Nephron progenitor cell (in vitro differentiated cells): ENCODE results near the gene B3GLCT.

Experiments used
- DNase-seq: peaks from one replicate; pipeline ENCODE4 v3.0.0; 2021
- H3K27ac Mint-ChIP-seq: 2 replicates; pipeline ENCODE4 v1.8.0; 2021; ENCODE audit warnings: mild to moderate bottlenecking, moderate library complexity, mixed read lengths
- H3K27me3 Mint-ChIP-seq: 2 replicates; pipeline ENCODE4 v1.8.0; 2021; ENCODE audit warnings: mild to moderate bottlenecking, low read depth, mixed read lengths; ENCODE audit not compliant: poor library complexity
- H3K36me3 Mint-ChIP-seq: 2 replicates; pipeline ENCODE4 v1.8.0; 2021; ENCODE audit warnings: low read depth, mixed read lengths
- H3K4me1 Mint-ChIP-seq: 2 replicates; pipeline ENCODE4 v1.8.0; 2021; ENCODE audit warnings: mixed read lengths
- H3K4me3 Mint-ChIP-seq: 2 replicates; pipeline ENCODE4 v1.8.0; 2021; ENCODE audit warnings: mild to moderate bottlenecking, moderate library complexity, mixed read lengths
- H3K9me3 Mint-ChIP-seq: 2 replicates; pipeline ENCODE4 v1.8.0; 2021; ENCODE audit warnings: mild to moderate bottlenecking, moderate library complexity, mixed read lengths
- CTCF ChIP-seq: fragments of 200-600 bp; sonication (generic); IDR thresholded peaks from 2 replicates; pipeline ENCODE4 v1.5.0; 2021; ENCODE audit warnings: antibody characterized with exemption

The B3GLCT gene

DNA sequence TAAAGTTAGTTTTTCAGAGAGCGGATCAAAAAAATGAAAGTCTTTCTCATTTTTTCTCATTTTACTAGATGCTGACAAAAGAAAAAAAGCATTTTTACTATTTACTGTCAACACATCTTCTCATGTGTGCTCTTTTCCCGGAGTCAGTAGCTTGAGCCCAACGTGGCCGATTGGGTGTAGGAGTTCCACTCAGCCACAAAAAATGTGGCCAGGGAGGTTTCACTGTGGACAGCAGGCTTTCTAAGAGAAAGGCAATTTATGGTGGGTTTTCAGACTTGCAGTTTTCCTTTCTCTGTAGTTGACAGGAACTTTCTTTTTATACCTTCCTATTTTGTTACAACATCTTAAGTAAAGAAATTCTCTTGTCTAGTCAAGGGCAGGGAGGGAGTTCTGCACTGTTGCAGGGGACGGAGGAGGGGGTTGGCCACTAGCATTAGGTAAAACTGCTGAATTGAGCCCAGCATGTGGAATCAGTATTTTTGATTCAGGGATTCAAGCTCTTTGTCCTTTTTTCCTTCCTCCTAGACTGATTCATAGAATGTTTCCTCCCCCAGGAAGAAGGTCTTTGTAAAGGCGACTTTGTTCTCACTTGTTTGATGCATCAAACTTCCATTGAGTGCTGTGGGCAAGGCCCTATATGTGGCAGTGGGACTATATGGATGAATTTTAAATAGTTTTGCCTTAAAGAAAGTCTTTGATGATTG is 123.1 kb downstream of the B3GLCT start:
- Mint-ChIP-seq H3K4me3 (no peak overlapping the region), H3K4me1 (peaks cover 35% of the 10 kb centered on the region), H3K27me3 (no peaks in the 10 kb centered on the region), H3K27ac (peak overlapping the region; percentile 66), H3K36me3 (peaks cover 23% of the 10 kb centered on the region), H3K9me3 (peaks cover 3% of the 10 kb centered on the region)
- TF ChIP-seq CTCF: no peak
- no peak for DNase-seq

DNA sequence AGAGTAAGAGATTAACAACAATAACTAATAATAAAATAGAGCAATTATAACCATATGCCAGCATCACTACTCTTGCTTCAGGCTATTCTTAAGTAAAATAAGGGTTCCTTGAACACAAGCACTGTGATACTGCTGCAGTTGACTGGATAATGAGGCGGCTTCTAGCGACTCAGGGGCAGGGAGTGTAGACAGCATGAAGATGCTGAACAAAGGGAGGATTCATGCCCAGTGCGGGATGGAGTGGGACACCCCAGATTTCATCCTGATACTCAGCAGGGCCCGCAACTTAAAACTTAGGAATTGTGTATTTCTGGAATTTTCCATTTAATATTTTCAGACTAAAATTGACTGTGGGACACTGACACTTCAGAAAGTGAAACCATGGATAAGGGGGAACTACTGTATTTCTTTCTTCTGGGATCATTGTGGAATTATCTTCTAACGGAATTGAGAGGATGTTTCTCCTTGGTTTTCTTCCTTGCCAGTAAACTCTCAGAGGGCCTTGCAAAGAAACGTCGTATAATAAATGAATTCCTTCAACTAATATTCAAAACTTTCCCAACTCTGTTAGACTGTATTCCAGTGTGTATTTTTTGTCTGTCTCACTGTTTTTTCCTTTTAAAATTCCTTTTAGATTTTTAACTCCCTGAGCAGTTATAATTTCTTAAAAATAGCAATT is 127.5 kb downstream of the B3GLCT start:
- Mint-ChIP-seq H3K27me3 (no peaks in the 10 kb centered on the region), H3K4me3 (no peak overlapping the region), H3K9me3 (no peaks in the 10 kb centered on the region), H3K27ac (peak overlapping the region; percentile 97), H3K36me3 (peaks cover 10% of the 10 kb centered on the region), H3K4me1 (peaks cover 72% of the 10 kb centered on the region)
- DNase-seq: no peak
- TF ChIP-seq CTCF: no peak

DNA sequence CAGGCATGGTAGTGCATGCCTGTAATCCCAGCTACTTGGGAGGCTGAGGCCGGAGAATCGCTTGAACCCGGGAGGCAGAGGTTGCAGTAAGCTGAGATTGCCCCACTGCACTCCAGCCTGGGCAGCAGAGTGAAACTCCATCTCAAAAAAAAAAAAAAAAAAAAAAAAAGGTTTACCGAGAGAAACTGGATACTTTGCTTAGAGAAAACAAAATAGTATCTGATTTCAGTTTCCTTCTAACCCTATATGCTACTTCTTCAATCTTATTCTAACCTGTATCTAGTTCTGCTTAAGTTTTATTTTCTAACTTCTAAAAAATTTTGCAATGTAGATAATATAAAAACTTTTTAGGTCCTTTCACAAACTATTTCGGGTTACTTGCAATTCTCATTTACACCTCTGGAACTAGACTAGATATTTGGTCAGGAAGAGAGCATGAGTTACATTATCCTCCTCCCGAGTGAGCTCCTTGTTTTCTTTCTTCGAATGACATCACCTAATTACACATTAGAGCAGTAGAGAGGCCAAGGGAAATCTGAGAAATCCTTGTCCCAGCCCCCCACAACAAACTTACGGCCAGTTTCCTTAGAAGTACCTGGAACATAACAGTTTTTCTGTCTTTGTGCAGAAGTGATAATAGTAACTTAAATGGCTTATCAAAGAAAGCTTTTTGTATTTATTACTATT is 128.9 kb downstream of the B3GLCT start:
- H3K36me3 Mint-ChIP-seq: peaks cover 5% of the 10 kb centered on the region
- DNase-seq: no peak
- H3K27ac Mint-ChIP-seq: peak overlapping the region; percentile 98
- peak overlapping the region; percentile 66 for H3K4me3 Mint-ChIP-seq
- H3K27me3 Mint-ChIP-seq: no peaks in the 10 kb centered on the region
- TF ChIP-seq CTCF: peak; percentile 8
- no peaks in the 10 kb centered on the region for H3K9me3 Mint-ChIP-seq
- H3K4me1 Mint-ChIP-seq: peaks cover 67% of the 10 kb centered on the region

DNA sequence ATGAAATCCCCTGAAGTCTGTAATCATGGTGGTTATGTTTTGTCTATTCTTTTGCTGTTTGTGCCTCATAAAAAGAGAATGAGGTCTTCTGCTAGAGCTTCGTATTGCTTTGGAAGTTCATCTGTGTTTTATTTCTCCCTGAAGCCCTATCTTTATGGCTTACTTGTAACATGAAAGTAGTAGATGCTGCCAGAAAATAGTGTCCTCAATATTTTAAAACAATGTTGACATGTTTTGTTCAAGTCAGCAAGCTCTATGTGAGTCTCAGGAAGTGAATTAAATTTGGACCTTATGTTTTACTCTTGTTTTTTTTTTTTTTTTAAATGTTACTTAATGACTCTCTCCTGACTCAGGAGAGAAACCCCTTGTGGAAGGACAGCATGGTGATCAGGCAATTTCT is 130.5 kb downstream of the B3GLCT start:
- peaks cover 61% of the 10 kb centered on the region for H3K4me1 Mint-ChIP-seq
- TF ChIP-seq CTCF: no peak
- peaks cover 1% of the 10 kb centered on the region for H3K9me3 Mint-ChIP-seq
- DNase-seq: no peak
- no peaks in the 10 kb centered on the region for H3K27me3 Mint-ChIP-seq
- peak overlapping the region; percentile 49 for H3K4me3 Mint-ChIP-seq
- H3K27ac Mint-ChIP-seq: peak overlapping the region; percentile 98
- H3K36me3 Mint-ChIP-seq: peaks cover 5% of the 10 kb centered on the region

GRCh38 chr13:31331068-31331467 is 131.3 kb downstream of the B3GLCT start:
- DNase-seq: no peak
- Mint-ChIP-seq H3K9me3 (peaks cover 9% of the 10 kb centered on the region), H3K4me1 (peaks cover 53% of the 10 kb centered on the region), H3K27me3 (no peaks in the 10 kb centered on the region), H3K36me3 (peaks cover 5% of the 10 kb centered on the region), H3K4me3 (no peak overlapping the region), H3K27ac (peak overlapping the region; percentile 94)
- TF ChIP-seq CTCF: no peak
